Uterus (tissue), 4 donors: ENCODE results near the gene PHACTR2. TPM values are rescaled to one million over a fixed set of nuclear protein-coding genes. Genes with fewer than 3 reads are reported as not detected.
"Not testable (repeated sequence)": the region's sequence is repeated elsewhere in the genome, so short reads cannot be mapped to it uniquely, and the experiment has no call there.

Experiments used
- DNase-seq, 2 donors: peaks; one replicate each; pipeline ENCODE4 v3.0.0-alpha.2; 2019 to 2020
- H3K27ac ChIP-seq, 2 donors: fragments of 200-600 bp; sonication (generic); 1 replicate in 1 of 2; 2 replicates in 1 of 2; pipeline ENCODE4 v1.5.1; 2016 to 2018
- H3K27me3 ChIP-seq, 2 donors: fragments of 200-600 bp; sonication (generic); one replicate each; pipeline ENCODE4 v1.5.1; 2018 to 2019; ENCODE audit warnings: control low read depth in 1 of 2
- H3K36me3 ChIP-seq, 2 donors: fragments of 200-600 bp; sonication (generic); one replicate each; pipeline ENCODE4 v1.5.1; 2019; ENCODE audit warnings: control low read depth in 1 of 2
- H3K4me1 ChIP-seq, 2 donors: fragments of 200-600 bp; sonication (generic); one replicate each; pipeline ENCODE4 v1.5.1; 2018 to 2019; ENCODE audit warnings: control low read depth in 1 of 2
- H3K4me3 ChIP-seq, 2 donors: fragments of 200-600 bp; sonication (generic); 1 replicate in 1 of 2; 2 replicates in 1 of 2; pipeline ENCODE4 v1.5.1; 2018 to 2019; ENCODE audit warnings: mild to moderate bottlenecking in 1 of 2
- H3K9me3 ChIP-seq, 2 donors: fragments of 200-600 bp; sonication (generic); one replicate each; pipeline ENCODE4 v1.5.1; 2019; ENCODE audit warnings: control low read depth in 1 of 2
- CTCF ChIP-seq, 4 experiments: fragments of 200-600 bp in 2 of 4; fragments of 450-650 bp in 2 of 4; sonication (generic) in 2 of 4; IDR thresholded peaks; one replicate each; pipeline ENCODE4 v1.5.1; 2016 to 2019; ENCODE audit warnings: antibody characterized with exemption in 4 of 4, mild to moderate bottlenecking in 2 of 4, moderate library complexity in 1 of 4
- POLR2A ChIP-seq, 2 donors: fragments of 450-650 bp; IDR thresholded peaks; one replicate each; pipeline ENCODE4 v1.6.1; 2016; ENCODE audit warnings: antibody characterized with exemption in 2 of 2, mild to moderate bottlenecking in 1 of 2, moderate library complexity in 1 of 2
- intact Hi-C: fragments of 100-400 bp; cut with DNase I; formaldehyde crosslinking; loops from one replicate; pipeline ENCODE4 v1.15.1; 2023; ENCODE audit warnings: low total_unique reads
- total RNA-seq, 4 donors: library from RNA; depleted of rRNA in 3 of 4; stranded (reverse); fragments of >200 nt in 3 of 4; gene quantifications; one replicate each; pipeline versions ENCODE4 v1.1.0 to v1.2.4, GENCODE V29; 2014 to 2023
- donor health status: DM: yes; HTN: yes; CAD: no.

The PHACTR2 gene
- total RNA-seq, 4 donors from 2014 or later = 78.2 to 145 (median 90.1) TPM

- intact Hi-C loops = no loop called here
- no peak for DNase-seq
- TF ChIP-seq POLR2A (IDR thresholded peaks at IDR 0.05) = no peak
- no peak for TF ChIP-seq CTCF (IDR thresholded peaks at IDR 0.05)
- H3K27ac ChIP-seq = no peak overlapping the region
- no peak overlapping the region for H3K4me3 ChIP-seq
- H3K27me3 ChIP-seq = no peaks in the 10 kb centered on the region
- H3K36me3 ChIP-seq = no peaks in the 10 kb centered on the region
- no peaks in the 10 kb centered on the region for H3K4me1 ChIP-seq
- no peaks in the 10 kb centered on the region for H3K9me3 ChIP-seq
Measured at GRCh38 chr6:143863771-143864170, 186.0 kb downstream of the PHACTR2 start.

- TF ChIP-seq POLR2A (IDR thresholded peaks at IDR 0.05) = no peak
- TF ChIP-seq CTCF (IDR thresholded peaks at IDR 0.05) = no peak
- no peak for DNase-seq
- no peaks in the 10 kb centered on the region for H3K9me3 ChIP-seq
- no peaks in the 10 kb centered on the region for H3K4me1 ChIP-seq
- H3K4me3 ChIP-seq = no peak within 1 kb of the TSS
- H3K27ac ChIP-seq = peak within 1 kb of the TSS in 1 of 2 donors; percentile 8
- intact Hi-C loops = no loop called here
- no peaks in the 10 kb centered on the region for H3K27me3 ChIP-seq
- H3K36me3 ChIP-seq = no peaks in the 10 kb centered on the region
Measured at GRCh38 chr6:143864234-143864633, 186.5 kb downstream of the PHACTR2 start, which contains the start of gene ZC2HC1B. ZC2HC1B (plus strand) TSS chr6:143864474; CDS start chr6:143864540, 66 bp downstream.

- no peaks in the 10 kb centered on the region for H3K9me3 ChIP-seq
- DNase-seq = no peak
- intact Hi-C loops = no loop called here
- no peak for TF ChIP-seq CTCF (IDR thresholded peaks at IDR 0.05)
- TF ChIP-seq POLR2A (IDR thresholded peaks at IDR 0.05) = no peak
- no peaks in the 10 kb centered on the region for H3K27me3 ChIP-seq
- H3K36me3 ChIP-seq = no peaks in the 10 kb centered on the region
- H3K4me1 ChIP-seq = no peaks in the 10 kb centered on the region
- H3K27ac ChIP-seq = no peak overlapping the region
- H3K4me3 ChIP-seq = no peak overlapping the region
Measured at GRCh38 chr6:143867236-143867635, 189.5 kb downstream of the PHACTR2 start.

- H3K36me3 ChIP-seq, H3K4me3 ChIP-seq, H3K9me3 ChIP-seq, intact Hi-C loops, H3K4me1 ChIP-seq, DNase-seq, H3K27me3 ChIP-seq, H3K27ac ChIP-seq: not testable (repeated sequence)
Measured at GRCh38 chr6:143868808-143869207, 191.0 kb downstream of the PHACTR2 start.

DNA sequence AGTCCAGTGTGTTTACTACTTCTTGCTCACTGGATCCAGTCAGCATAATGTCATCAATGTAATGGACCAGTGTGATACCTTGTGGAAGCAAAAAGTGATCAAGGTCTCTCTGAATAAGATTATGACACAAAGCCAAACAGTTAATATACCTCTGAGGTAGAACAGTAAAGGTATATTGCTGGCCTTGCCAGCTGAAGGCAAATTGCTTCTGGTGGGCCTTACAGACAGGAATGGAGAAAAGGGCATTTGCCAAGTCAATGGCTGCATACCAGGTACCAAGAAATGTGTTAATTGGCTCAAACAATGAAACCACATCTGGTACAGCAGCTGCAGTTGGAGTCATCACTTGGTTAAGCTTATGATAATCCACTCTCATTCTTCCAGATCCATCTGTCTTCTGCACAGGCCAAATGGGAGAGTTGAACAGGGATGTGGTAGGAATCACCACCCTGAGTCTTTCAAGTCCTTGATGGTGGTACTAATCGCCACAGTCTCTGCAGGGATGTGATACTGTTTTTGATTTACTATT is 193.5 kb downstream of the PHACTR2 start:
- H3K36me3 ChIP-seq, H3K27ac ChIP-seq, DNase-seq, intact Hi-C loops, H3K9me3 ChIP-seq, H3K4me3 ChIP-seq, H3K27me3 ChIP-seq, H3K4me1 ChIP-seq: not testable (repeated sequence)

DNA sequence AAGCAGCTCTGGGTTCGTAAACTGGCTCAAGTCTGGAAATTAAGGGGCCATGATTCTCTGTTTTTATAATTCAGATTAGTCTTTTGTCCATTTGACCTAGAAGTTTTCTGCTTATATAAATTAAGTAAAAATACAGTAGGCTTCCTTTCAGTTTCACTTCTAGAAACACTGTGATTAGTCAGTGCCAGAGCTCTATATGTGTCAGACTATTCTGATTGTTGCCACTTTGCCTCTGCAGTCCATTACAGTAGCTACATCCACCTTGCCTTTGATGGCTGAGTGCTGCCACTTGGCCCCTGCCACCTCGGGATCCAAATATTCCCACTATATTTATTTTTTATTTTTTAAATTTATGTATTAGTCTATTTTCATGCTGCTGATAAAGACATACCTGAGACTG is 194.4 kb downstream of the PHACTR2 start:
- DNase-seq = no peak
- no peaks in the 10 kb centered on the region for H3K36me3 ChIP-seq
- H3K4me3 ChIP-seq = no peak overlapping the region
- intact Hi-C loops = no loop called here
- H3K9me3 ChIP-seq = no peaks in the 10 kb centered on the region
- no peaks in the 10 kb centered on the region for H3K27me3 ChIP-seq
- TF ChIP-seq POLR2A (IDR thresholded peaks at IDR 0.05) (no peak), CTCF (IDR thresholded peaks at IDR 0.05) (no peak)
- no peaks in the 10 kb centered on the region for H3K4me1 ChIP-seq
- no peak overlapping the region for H3K27ac ChIP-seq

DNA sequence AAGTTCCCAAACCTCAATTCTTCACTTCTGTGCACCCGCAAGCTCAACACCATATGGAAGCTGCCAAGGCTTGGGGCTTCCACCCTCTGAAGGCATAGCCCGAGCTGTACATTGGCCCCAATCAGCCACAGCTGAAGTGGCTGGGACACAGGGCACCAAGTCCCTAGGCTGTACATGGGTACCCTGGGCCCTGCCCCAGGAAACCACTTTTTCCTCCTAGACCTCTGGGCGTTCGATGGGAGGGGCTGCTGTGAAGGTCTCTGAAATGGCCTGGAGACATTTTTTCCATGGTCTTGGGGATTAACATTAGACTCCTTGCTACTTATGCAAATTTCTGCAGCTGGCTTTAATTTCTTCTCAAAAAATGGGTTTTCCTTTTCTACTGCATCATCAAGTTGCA is 195.8 kb downstream of the PHACTR2 start:
- H3K4me3 ChIP-seq, H3K27ac ChIP-seq, H3K27me3 ChIP-seq, H3K4me1 ChIP-seq, H3K9me3 ChIP-seq, intact Hi-C loops, H3K36me3 ChIP-seq, DNase-seq: not testable (repeated sequence)

DNA sequence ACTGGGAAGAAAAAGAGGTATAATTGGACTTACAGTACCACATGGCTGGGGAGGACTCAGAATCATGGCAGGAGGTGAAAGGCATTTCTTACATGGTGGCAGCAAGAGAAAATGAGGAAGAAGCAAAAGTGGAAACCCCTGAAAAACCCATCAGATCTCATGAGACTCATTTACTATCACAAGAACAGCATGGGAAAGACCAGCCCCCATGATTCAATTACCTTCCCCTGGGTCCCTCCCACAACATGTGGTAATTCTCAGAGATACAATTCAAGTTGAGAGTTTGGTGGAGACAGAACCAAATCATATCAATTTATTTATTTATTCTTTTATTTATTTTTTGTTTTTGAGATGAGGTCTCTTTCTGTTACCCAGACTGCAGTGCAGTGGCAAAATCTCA is 196.7 kb downstream of the PHACTR2 start:
- H3K27me3 ChIP-seq, H3K4me1 ChIP-seq, H3K4me3 ChIP-seq, H3K27ac ChIP-seq, intact Hi-C loops, H3K9me3 ChIP-seq, H3K36me3 ChIP-seq, DNase-seq: not testable (repeated sequence)
